ENCODE data around the gene PCNX1. TPM values are rescaled to one million over a fixed set of nuclear protein-coding genes. Genes with fewer than 3 reads are reported as not detected.
"Not testable (repeated sequence)": the region's sequence is repeated elsewhere in the genome, so short reads cannot be mapped to it uniquely, and the experiment has no call there.

The PCNX1 gene
- total and polyA plus RNA-seq, 2 donors (not counting 1 experiment from before 2014, with no cell fraction given): 35.7 to 69.4 TPM

DNA sequence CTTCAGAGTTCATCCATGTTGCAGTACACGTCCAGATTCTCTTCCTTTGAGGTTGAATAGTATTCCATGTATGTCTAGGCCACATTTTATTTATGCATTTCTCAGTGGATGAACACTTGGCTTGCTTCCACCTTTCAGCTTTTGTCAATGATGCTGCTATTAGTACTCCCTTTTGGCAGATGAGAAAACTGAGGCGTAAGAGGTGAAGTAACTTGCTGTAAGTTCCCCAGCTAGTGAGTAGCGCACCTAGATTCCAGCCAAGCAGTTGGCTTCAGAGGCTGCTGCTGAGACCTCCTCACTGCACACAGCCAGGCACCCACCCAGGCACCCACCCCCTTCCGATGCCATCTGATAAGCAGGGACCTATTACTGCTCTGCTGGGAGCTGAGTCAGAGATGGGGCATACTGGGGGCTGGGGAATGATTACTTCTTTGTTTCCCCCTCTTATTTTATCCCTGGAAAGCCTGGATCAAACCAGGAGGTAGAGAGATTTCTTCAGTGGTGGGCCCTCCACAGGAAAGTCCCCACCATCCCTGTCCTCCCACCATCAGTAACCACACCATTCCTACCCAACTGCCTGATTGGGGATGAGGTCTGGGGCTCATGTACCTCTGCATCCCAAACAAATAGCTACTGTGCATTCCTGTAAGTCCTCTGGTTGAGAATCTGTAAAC, 234.6 kb downstream of the PCNX1 start:
- H2AFZ ChIP-seq (ENCODE audit: low read length): no peak overlapping the region
- no peaks in the 10 kb centered on the region for H3K36me3 ChIP-seq (ENCODE audit: control insufficient read depth, insufficient read depth, low read length)
- no peaks in the 10 kb centered on the region for H3K27me3 ChIP-seq (ENCODE audit: control insufficient read depth, insufficient read depth, low read length)
- no peak for TF ChIP-seq EZH2 (IDR thresholded peaks at IDR 0.05; ENCODE audit: low read length, missing control alignments)
- TF ChIP-seq, protein P1, sequence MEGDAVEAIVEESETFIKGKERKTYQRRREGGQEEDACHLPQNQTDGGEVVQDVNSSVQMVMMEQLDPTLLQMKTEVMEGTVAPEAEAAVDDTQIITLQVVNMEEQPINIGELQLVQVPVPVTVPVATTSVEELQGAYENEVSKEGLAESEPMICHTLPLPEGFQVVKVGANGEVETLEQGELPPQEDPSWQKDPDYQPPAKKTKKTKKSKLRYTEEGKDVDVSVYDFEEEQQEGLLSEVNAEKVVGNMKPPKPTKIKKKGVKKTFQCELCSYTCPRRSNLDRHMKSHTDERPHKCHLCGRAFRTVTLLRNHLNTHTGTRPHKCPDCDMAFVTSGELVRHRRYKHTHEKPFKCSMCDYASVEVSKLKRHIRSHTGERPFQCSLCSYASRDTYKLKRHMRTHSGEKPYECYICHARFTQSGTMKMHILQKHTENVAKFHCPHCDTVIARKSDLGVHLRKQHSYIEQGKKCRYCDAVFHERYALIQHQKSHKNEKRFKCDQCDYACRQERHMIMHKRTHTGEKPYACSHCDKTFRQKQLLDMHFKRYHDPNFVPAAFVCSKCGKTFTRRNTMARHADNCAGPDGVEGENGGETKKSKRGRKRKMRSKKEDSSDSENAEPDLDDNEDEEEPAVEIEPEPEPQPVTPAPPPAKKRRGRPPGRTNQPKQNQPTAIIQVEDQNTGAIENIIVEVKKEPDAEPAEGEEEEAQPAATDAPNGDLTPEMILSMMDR (conservative IDR thresholded peaks at IDR 0.05 in 1 of 2, IDR thresholded peaks at IDR 0.05 in 1 of 2; ENCODE audit: low read depth in 1 of 2, low read length in 2 of 2): no peak
- no peak overlapping the region for H3K4me3 ChIP-seq (replicated peaks in 1 of 4; ENCODE audit: control extremely low read depth in 1 of 4, insufficient read depth in 1 of 4, low read depth in 3 of 4, low read length in 4 of 4)
- no peaks in the 10 kb centered on the region for H3K9me3 ChIP-seq (ENCODE audit: control insufficient read depth, insufficient read depth, low read depth, low read length)
- no peaks in the 10 kb centered on the region for H4K20me1 ChIP-seq (ENCODE audit: control insufficient read depth, extremely low read depth, insufficient read depth, low read length)
- peak overlapping the region; percentile 36 for H3K27ac ChIP-seq (ENCODE audit: insufficient read depth, low read length)
- H3K9ac ChIP-seq (ENCODE audit: insufficient read depth, low read length): no peak overlapping the region
- H3K79me2 ChIP-seq (ENCODE audit: control insufficient read depth, insufficient read depth, low read length): no peaks in the 10 kb centered on the region
- H3K4me1 ChIP-seq (ENCODE audit: control insufficient read depth, extremely low read depth, insufficient read depth, low read length): peaks cover 4% of the 10 kb centered on the region
- no peak overlapping the region for H3K4me2 ChIP-seq (ENCODE audit: extremely low read depth, insufficient read depth, low read length)
- peak in 1 of 2 donors; percentile 84 for DNase-seq (ENCODE audit: low read depth in 2 of 2)

DNA sequence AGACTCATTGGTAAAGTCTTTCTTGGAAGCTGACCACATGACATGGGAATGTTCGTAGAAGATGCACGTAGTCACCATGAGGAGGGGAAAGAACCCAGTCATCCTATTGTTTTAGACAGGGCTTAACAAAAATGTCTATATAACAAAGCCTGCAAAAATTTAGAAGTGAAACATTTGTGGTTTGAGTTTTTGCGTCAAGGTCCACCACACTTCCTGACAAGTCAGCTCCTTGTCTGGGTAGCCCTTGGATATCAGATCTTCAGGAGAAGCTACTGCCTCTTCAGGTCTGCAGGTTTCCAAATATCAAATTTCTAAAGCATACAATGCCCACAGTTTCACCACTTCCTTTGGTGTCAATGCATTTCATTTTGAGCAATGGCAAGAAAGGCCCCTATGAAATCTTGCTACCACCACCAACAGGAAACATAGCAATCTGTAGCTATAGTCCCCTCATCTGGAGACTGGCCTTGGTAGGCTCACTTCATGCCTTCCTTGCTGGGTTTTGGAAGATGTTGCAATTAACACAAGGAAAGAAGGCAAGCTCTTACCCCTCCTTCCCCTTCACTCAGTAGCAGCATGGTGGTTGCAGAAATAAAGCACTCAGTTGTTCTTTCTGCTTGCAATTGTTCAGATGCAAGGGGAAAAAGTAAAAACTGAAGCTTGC, 235.2 kb downstream of the PCNX1 start:
- Histone ChIP-seq H3K79me2 (ENCODE audit: control insufficient read depth, insufficient read depth, low read length) (no peaks in the 10 kb centered on the region), H4K20me1 (ENCODE audit: control insufficient read depth, extremely low read depth, insufficient read depth, low read length) (no peaks in the 10 kb centered on the region), H3K27ac (ENCODE audit: insufficient read depth, low read length) (no peak overlapping the region), H3K9ac (ENCODE audit: insufficient read depth, low read length) (no peak overlapping the region), H3K4me1 (ENCODE audit: control insufficient read depth, extremely low read depth, insufficient read depth, low read length) (peaks cover 4% of the 10 kb centered on the region), H2AFZ (ENCODE audit: low read length) (no peak overlapping the region), H3K9me3 (ENCODE audit: control insufficient read depth, insufficient read depth, low read depth, low read length) (no peaks in the 10 kb centered on the region), H3K36me3 (ENCODE audit: control insufficient read depth, insufficient read depth, low read length) (no peaks in the 10 kb centered on the region), H3K4me3 (replicated peaks in 1 of 4; ENCODE audit: control extremely low read depth in 1 of 4, insufficient read depth in 1 of 4, low read depth in 3 of 4, low read length in 4 of 4) (no peak overlapping the region), H3K27me3 (ENCODE audit: control insufficient read depth, insufficient read depth, low read length) (no peaks in the 10 kb centered on the region), H3K4me2 (ENCODE audit: extremely low read depth, insufficient read depth, low read length) (no peak overlapping the region)
- DNase-seq (ENCODE audit: low read depth in 2 of 2): peak; percentile 39 to 100
- TF ChIP-seq EZH2 (IDR thresholded peaks at IDR 0.05; ENCODE audit: low read length, missing control alignments): no peak
- TF ChIP-seq, protein P1 (conservative IDR thresholded peaks at IDR 0.05 in 1 of 2, IDR thresholded peaks at IDR 0.05 in 1 of 2; ENCODE audit: low read depth in 1 of 2, low read length in 2 of 2): no peak

DNA sequence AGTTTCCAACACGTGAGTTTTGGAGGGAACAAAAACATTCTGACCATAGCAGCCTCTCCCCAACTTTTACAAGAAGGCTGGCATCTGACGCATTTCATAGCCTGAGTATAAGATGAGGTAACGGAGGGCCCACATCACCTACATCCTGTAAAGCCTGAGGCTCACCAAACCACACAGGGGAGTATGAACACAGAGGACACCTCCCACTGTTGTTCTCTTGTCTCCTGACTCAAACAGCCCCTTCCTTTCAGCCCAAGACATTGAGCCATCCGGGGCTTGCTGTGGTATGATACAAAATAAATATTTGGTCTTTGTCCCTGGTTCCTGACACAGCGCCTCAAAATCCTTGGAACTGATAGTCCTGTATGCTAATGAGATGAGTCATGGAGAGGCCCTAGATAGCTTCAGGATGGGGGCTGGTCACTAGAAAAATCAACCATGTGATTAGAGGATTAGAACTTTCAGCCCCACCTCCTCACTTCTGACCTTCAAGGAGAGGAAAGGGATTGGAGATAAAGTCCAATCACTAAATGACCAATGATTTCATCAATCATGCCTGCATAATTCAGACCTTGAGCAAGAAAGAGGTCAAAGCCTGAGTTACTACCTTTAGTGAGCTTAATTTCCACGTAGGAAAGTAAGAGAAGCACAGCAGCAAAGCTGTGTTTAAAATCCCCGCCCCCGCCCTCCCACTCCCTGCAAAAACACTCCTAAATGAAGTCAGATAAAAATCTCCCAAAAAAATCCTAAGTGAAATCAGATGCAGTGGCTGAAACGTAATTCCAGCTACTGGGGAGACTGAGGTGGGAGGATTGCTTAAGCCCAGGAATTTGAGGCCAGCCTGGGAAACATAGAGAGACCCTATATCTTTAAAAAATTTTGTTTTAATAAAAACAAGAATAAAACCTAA, 236.4 kb downstream of the PCNX1 start:
- Histone ChIP-seq H3K9me3 (ENCODE audit: control insufficient read depth, insufficient read depth, low read depth, low read length) (no peaks in the 10 kb centered on the region), H3K79me2 (ENCODE audit: control insufficient read depth, insufficient read depth, low read length) (no peaks in the 10 kb centered on the region), H3K36me3 (ENCODE audit: control insufficient read depth, insufficient read depth, low read length) (no peaks in the 10 kb centered on the region), H2AFZ (ENCODE audit: low read length) (no peak overlapping the region), H3K4me2 (ENCODE audit: extremely low read depth, insufficient read depth, low read length) (no peak overlapping the region), H3K9ac (ENCODE audit: insufficient read depth, low read length) (no peak overlapping the region), H3K4me3 (replicated peaks in 1 of 4; ENCODE audit: control extremely low read depth in 1 of 4, insufficient read depth in 1 of 4, low read depth in 3 of 4, low read length in 4 of 4) (no peak overlapping the region), H4K20me1 (ENCODE audit: control insufficient read depth, extremely low read depth, insufficient read depth, low read length) (no peaks in the 10 kb centered on the region), H3K4me1 (ENCODE audit: control insufficient read depth, extremely low read depth, insufficient read depth, low read length) (peaks cover 4% of the 10 kb centered on the region), H3K27ac (ENCODE audit: insufficient read depth, low read length) (peak overlapping the region; percentile 19), H3K27me3 (ENCODE audit: control insufficient read depth, insufficient read depth, low read length) (no peaks in the 10 kb centered on the region)
- DNase-seq (ENCODE audit: low read depth in 2 of 2): peak; percentile 34 to 94
- no peak for TF ChIP-seq EZH2 (IDR thresholded peaks at IDR 0.05; ENCODE audit: low read length, missing control alignments)
- TF ChIP-seq, protein P1 (conservative IDR thresholded peaks at IDR 0.05 in 1 of 2, IDR thresholded peaks at IDR 0.05 in 1 of 2; ENCODE audit: low read depth in 1 of 2, low read length in 2 of 2): no peak

DNA sequence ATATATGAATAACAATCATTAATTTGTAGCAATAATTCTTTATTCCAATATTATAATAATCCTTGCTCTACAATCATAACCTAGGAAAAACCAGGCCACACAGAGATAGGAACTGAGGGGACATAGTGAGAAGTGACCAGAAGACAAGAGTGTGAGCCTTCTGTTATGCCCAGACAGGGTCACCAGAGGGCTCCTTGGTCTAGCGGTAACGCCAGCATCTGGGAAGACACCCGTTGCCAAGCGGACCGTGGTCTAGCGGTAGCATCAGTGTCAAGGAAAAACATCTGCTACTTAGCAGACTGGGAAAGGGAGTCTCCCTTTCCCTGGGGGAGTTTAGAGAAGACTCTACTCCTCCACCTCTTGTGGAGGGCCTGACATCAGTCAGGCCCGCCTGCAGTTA, 240.1 kb downstream of the PCNX1 start:
- not testable (repeated sequence) for H3K4me1 ChIP-seq (ENCODE audit: control insufficient read depth, extremely low read depth, insufficient read depth, low read length); H2AFZ ChIP-seq (ENCODE audit: low read length); H3K27ac ChIP-seq (ENCODE audit: insufficient read depth, low read length); H3K27me3 ChIP-seq (ENCODE audit: control insufficient read depth, insufficient read depth, low read length); H3K4me3 ChIP-seq (replicated peaks in 1 of 4; ENCODE audit: control extremely low read depth in 1 of 4, insufficient read depth in 1 of 4, low read depth in 3 of 4, low read length in 4 of 4); H3K9me3 ChIP-seq (ENCODE audit: control insufficient read depth, insufficient read depth, low read depth, low read length); H3K4me2 ChIP-seq (ENCODE audit: extremely low read depth, insufficient read depth, low read length); H3K79me2 ChIP-seq (ENCODE audit: control insufficient read depth, insufficient read depth, low read length); H3K9ac ChIP-seq (ENCODE audit: insufficient read depth, low read length); H3K36me3 ChIP-seq (ENCODE audit: control insufficient read depth, insufficient read depth, low read length); H4K20me1 ChIP-seq (ENCODE audit: control insufficient read depth, extremely low read depth, insufficient read depth, low read length); DNase-seq (ENCODE audit: low read depth in 2 of 2)
